K562 (cell line): Measurements from ENCODE around the gene SCAMP3. TPM values are rescaled to one million over a fixed set of nuclear protein-coding genes. Genes with fewer than 3 reads are reported as not detected.

ENCODE experiments used
- CCAR2 ChIP-seq: fragments of 200-400 bp; formaldehyde crosslinking; IDR thresholded peaks from 2 replicates; pipeline ENCODE4 v1.6.1; 2017; ENCODE audit warnings: mild to moderate bottlenecking, low read depth, low read length
- CEBPB ChIP-seq: fragments of 450-650 bp; IDR thresholded peaks from 2 replicates; pipeline ENCODE4 v1.6.1; 2016; ENCODE audit warnings: missing genetic modification characterization, missing compliant biosample characterization
- CHD1 ChIP-seq: fragments of 200-600 bp; sonication (generic); IDR thresholded peaks from one replicate; pipeline ENCODE4 v1.6.1; 2012; ENCODE audit warnings: mild to moderate bottlenecking, moderate library complexity, low read length, inconsistent platforms
- EP300 ChIP-seq: IDR thresholded peaks from 2 replicates; pipeline ENCODE4 v1.6.1; 2012; ENCODE audit warnings: low read length, improper control_type of control experiment
- ETV1 ChIP-seq: fragments of 450-650 bp; conservative IDR thresholded peaks from 2 replicates; pipeline ENCODE4 v1.6.1; 2016; ENCODE audit warnings: missing genetic modification characterization, control low read depth, low read depth, missing compliant biosample characterization
- EWSR1 ChIP-seq: fragments of 450-650 bp; IDR thresholded peaks from 2 replicates; pipeline ENCODE4 v1.6.1; 2018; ENCODE audit warnings: borderline replicate concordance, mild to moderate bottlenecking, low read depth, moderate library complexity; ENCODE audit not compliant: partially characterized antibody
- FOS ChIP-seq: IDR thresholded peaks from 3 replicates; pipeline ENCODE4 v1.6.1; 2011; ENCODE audit not compliant: insufficient read length; ENCODE audit errors: extremely low read depth
- FOXM1 ChIP-seq, 2 experiments: fragments of 450-650 bp in 1 of 2; sonication (generic) in 1 of 2; formaldehyde crosslinking in 1 of 2; IDR thresholded peaks; 2 replicates each; pipeline versions ENCODE4 v1.6.1 to v1.9.0; 2017 to 2022; ENCODE audit warnings: low read depth in 2 of 2, mild to moderate bottlenecking in 2 of 2, missing genetic modification reagents in 1 of 2, moderate library complexity in 1 of 2
- ILK ChIP-seq: fragments of 450-650 bp; IDR thresholded peaks from 2 replicates; pipeline ENCODE4 v1.6.1; 2016; ENCODE audit warnings: missing genetic modification characterization, low read depth, mild to moderate bottlenecking, missing compliant biosample characterization, moderate library complexity, borderline replicate concordance
- KDM2B ChIP-seq: fragments of 250-450 bp; sonication (Bioruptor Pico); IDR thresholded peaks from 2 replicates; pipeline ENCODE4 v1.8.0; 2021; ENCODE audit warnings: mild to moderate bottlenecking, moderate library complexity
- MTF1 ChIP-seq: fragments of 250-450 bp; sonication (Bioruptor Pico); IDR thresholded peaks from 2 replicates; pipeline ENCODE4 v1.9.0; 2021; ENCODE audit warnings: moderate library complexity, mild to moderate bottlenecking, inconsistent platforms, borderline replicate concordance
- NFIC ChIP-seq: fragments of 450-650 bp; IDR thresholded peaks from 2 replicates; pipeline ENCODE4 v1.6.1; 2017; ENCODE audit warnings: mild to moderate bottlenecking, inconsistent platforms
- PTTG1 ChIP-seq: fragments of 450-650 bp; IDR thresholded peaks from 2 replicates; pipeline ENCODE4 v1.6.1; 2016; ENCODE audit warnings: low read depth, mild to moderate bottlenecking, missing genetic modification characterization, missing compliant biosample characterization
- SP1 ChIP-seq: sonication (generic); formaldehyde crosslinking; IDR thresholded peaks from 2 replicates; pipeline ENCODE4 v1.8.1; 2022; ENCODE audit warnings: mild to moderate bottlenecking, missing genetic modification reagents
- TFAM ChIP-seq: fragments of 250-450 bp; sonication (Bioruptor Pico); conservative IDR thresholded peaks from 2 replicates; pipeline ENCODE4 v1.5.0; 2021; ENCODE audit warnings: mild to moderate bottlenecking, moderate library complexity
- TOE1 ChIP-seq, 2 experiments: fragments of 450-650 bp in 1 of 2; sonication (generic) in 1 of 2; formaldehyde crosslinking in 1 of 2; IDR thresholded peaks; 2 replicates each; pipeline versions ENCODE4 v1.7.1 to v1.8.0; 2016 to 2022; ENCODE audit warnings: borderline replicate concordance in 2 of 2, mild to moderate bottlenecking in 2 of 2, antibody characterized with exemption in 1 of 2, inconsistent platforms in 1 of 2, low read depth in 1 of 2, missing genetic modification reagents in 1 of 2, moderate library complexity in 1 of 2
- polyA plus RNA-seq, 8 experiments: library from polyadenylated mRNA; depleted of rRNA in 4 of 8; stranded (reverse) in 5 of 8; unstranded in 3 of 8; fragments of >200 nt; fragmentation: Nextera tagmentation in 2 of 8; fragmentation: Illumina TruSeq in 1 of 8; extraction: Ambion mirVana in 2 of 8; extraction: Trizol in 1 of 8; gene quantifications; 2 replicates each; pipeline versions ENCODE4 v1.2.1 to v1.2.3, GENCODE V29; 2011 to 2014; ENCODE audit warnings: inconsistent platforms in 1 of 8, missing spikeins in 1 of 8
- total RNA-seq, 7 experiments: library from RNA; depleted of rRNA in 6 of 7; stranded (reverse); fragments of >200 nt in 6 of 7; fragmentation: Illumina TruSeq in 2 of 7; extraction: Trizol in 2 of 7; gene quantifications; 2 replicates each; pipeline versions ENCODE4 v1.2.1 to v1.2.3, GENCODE V29; 2011 to 2021; ENCODE audit warnings: low replicate concordance in 1 of 7
- TF ChIP-seq, protein P1 (sequence below): fragments of 450-650 bp; formaldehyde crosslinking; IDR thresholded peaks from 2 replicates; pipeline ENCODE4 v1.4.0; 2020; ENCODE audit warnings: mild to moderate bottlenecking, mixed read lengths
- TF ChIP-seq, protein P2 (sequence below), 2 experiments: fragments of 250-450 bp in 1 of 2; fragments of 450-650 bp in 1 of 2; sonication (Bioruptor Pico) in 1 of 2; IDR thresholded peaks; 2 replicates each; pipeline versions ENCODE4 v1.6.1 to v1.8.0; 2016 to 2021; ENCODE audit warnings: mild to moderate bottlenecking in 2 of 2, moderate library complexity in 2 of 2, missing compliant biosample characterization in 1 of 2, missing genetic modification characterization in 1 of 2
- TF ChIP-seq, protein P3 (sequence below): fragments of 450-650 bp; conservative IDR thresholded peaks from 2 replicates; pipeline ENCODE4 v1.6.1; 2016; ENCODE audit warnings: missing genetic modification characterization, low read depth, mild to moderate bottlenecking, control low read depth, missing compliant biosample characterization
- TF ChIP-seq, protein P4 (sequence below), 3 experiments: IDR thresholded peaks in 2 of 3; conservative IDR thresholded peaks in 1 of 3; 2 replicates each; pipeline ENCODE4 v1.5.1; 2011 to 2012; ENCODE audit warnings: low read length in 3 of 3, mild to moderate bottlenecking in 3 of 3, control low read depth in 2 of 3, improper control_type of control experiment in 1 of 3, inconsistent platforms in 1 of 3, low read depth in 1 of 3, mixed read lengths in 1 of 3, moderate library complexity in 1 of 3; ENCODE audit not compliant: insufficient read depth in 2 of 3
- TF ChIP-seq, protein P5 (sequence below): fragments of 250-450 bp; sonication (Bioruptor Pico); IDR thresholded peaks from 2 replicates; pipeline ENCODE4 v1.8.0; 2021; ENCODE audit warnings: moderate library complexity, mild to moderate bottlenecking, inconsistent platforms

SCAMP3 gene
- total and polyA plus RNA-seq, 9 of the 15 experiments (the other 6 are each of a cell fraction or from before 2014, with no cell fraction given) = 14.2 to 131 (median 86.1) TPM

DNA sequence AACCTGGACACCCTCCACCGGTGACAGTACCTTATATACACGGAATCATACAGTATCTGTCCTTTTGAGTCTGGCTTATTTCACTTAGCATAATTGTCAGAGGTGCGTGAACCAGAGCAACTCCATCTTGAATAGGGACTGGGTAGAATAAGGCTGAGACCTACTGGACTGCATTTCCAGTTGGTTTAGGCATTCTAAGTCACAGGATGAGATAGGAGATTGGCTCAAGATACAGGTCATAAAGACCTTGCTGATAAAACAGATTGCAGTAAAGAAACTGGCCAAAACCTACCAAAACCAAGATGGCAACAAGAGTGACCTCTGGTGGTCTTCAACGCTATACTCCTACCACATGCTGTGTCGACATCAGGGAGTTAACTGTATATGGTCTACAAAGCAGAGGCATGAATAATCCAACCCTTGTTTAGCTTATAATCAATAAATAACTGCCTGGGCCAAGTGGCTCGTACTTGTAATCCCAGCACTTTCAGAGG, 45.1 kb upstream of the SCAMP3 start (continued):
- TF ChIP-seq TOE1 (IDR thresholded peaks at IDR 0.05; ENCODE audit: borderline replicate concordance) (no peak), TOE1 (CRISPR knock-in tag; IDR thresholded peaks at IDR 0.05; ENCODE audit: borderline replicate concordance, low read depth) (no peak), KDM2B (CRISPR knock-in tag) (peak; percentile 39; the same call in 1 of the 2 replicates), EWSR1 (no peak), TFAM (CRISPR knock-in tag) (no peak), SP1 (CRISPR knock-in tag) (no peak), NFIC (no peak), FOXM1 (IDR thresholded peaks at IDR 0.05; ENCODE audit: low read depth) (no peak), FOXM1 (CRISPR knock-in tag; IDR thresholded peaks at IDR 0.05; ENCODE audit: low read depth) (no peak), ETV1 (tag) (peak; percentile 82), FOS (no peak), PTTG1 (peak; percentile 97), EP300 (peak; percentile 18; the same call in 1 of the 2 replicates), MTF1 (peak; percentile 86; the same call in 1 of the 2 replicates), CCAR2 (no peak), CHD1 (no peak), ILK (tag) (peak; percentile 87), CEBPB (peak; percentile 77)
- TF ChIP-seq, protein P1, sequence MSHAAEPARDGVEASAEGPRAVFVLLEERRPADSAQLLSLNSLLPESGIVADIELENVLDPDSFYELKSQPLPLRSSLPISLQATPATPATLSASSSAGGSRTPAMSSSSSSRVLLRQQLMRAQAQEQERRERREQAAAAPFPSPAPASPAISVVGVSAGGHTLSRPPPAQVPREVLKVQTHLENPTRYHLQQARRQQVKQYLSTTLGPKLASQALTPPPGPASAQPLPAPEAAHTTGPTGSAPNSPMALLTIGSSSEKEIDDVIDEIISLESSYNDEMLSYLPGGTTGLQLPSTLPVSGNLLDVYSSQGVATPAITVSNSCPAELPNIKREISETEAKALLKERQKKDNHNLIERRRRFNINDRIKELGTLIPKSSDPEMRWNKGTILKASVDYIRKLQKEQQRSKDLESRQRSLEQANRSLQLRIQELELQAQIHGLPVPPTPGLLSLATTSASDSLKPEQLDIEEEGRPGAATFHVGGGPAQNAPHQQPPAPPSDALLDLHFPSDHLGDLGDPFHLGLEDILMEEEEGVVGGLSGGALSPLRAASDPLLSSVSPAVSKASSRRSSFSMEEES (CRISPR knock-in tag) = no peak
- TF ChIP-seq, protein P2, sequence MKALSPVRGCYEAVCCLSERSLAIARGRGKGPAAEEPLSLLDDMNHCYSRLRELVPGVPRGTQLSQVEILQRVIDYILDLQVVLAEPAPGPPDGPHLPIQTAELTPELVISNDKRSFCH (CRISPR knock-in tag; IDR thresholded peaks at IDR 0.05) = peak; percentile 89
- TF ChIP-seq, protein P2 (tag; IDR thresholded peaks at IDR 0.05) = peak; percentile 99
- TF ChIP-seq, protein P3, sequence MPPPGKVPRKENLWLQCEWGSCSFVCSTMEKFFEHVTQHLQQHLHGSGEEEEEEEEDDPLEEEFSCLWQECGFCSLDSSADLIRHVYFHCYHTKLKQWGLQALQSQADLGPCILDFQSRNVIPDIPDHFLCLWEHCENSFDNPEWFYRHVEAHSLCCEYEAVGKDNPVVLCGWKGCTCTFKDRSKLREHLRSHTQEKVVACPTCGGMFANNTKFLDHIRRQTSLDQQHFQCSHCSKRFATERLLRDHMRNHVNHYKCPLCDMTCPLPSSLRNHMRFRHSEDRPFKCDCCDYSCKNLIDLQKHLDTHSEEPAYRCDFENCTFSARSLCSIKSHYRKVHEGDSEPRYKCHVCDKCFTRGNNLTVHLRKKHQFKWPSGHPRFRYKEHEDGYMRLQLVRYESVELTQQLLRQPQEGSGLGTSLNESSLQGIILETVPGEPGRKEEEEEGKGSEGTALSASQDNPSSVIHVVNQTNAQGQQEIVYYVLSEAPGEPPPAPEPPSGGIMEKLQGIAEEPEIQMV (tag) = peak; percentile 92
- TF ChIP-seq, protein P4, sequence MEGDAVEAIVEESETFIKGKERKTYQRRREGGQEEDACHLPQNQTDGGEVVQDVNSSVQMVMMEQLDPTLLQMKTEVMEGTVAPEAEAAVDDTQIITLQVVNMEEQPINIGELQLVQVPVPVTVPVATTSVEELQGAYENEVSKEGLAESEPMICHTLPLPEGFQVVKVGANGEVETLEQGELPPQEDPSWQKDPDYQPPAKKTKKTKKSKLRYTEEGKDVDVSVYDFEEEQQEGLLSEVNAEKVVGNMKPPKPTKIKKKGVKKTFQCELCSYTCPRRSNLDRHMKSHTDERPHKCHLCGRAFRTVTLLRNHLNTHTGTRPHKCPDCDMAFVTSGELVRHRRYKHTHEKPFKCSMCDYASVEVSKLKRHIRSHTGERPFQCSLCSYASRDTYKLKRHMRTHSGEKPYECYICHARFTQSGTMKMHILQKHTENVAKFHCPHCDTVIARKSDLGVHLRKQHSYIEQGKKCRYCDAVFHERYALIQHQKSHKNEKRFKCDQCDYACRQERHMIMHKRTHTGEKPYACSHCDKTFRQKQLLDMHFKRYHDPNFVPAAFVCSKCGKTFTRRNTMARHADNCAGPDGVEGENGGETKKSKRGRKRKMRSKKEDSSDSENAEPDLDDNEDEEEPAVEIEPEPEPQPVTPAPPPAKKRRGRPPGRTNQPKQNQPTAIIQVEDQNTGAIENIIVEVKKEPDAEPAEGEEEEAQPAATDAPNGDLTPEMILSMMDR (IDR thresholded peaks at IDR 0.05 in 2 of 3, conservative IDR thresholded peaks at IDR 0.05 in 1 of 3; ENCODE audit: insufficient read depth in 2 of 3, low read depth in 1 of 3, low read length in 3 of 3) = peak; percentile 64 to 76 (median 68)
- TF ChIP-seq, protein P5, sequence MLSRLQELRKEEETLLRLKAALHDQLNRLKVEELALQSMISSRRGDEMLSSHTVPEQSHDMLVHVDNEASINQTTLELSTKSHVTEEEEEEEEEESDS (CRISPR knock-in tag) = no peak
